G401 (cell line): ENCODE data around the gene PRDM2. TPM values are rescaled to one million over a fixed set of nuclear protein-coding genes. Genes with fewer than 3 reads are reported as not detected.

Source experiments
- DNase-seq: peaks from one replicate; pipeline ENCODE4 v3.0.0-alpha.2; 2015; ENCODE audit warnings: low spot score
- in situ Hi-C: cut with HindIII; loops from 2 replicates; pipeline ENCODE4 v1.10.0; 2016; ENCODE audit warnings: low sequenced_read_pairs, mixed read lengths
- total RNA-seq: library from RNA; depleted of rRNA; stranded (reverse); fragments of >200 nt; shearing (Covaris generic); gene quantifications from 2 replicates; pipeline ENCODE4 v1.2.3, GENCODE V29; 2014; rRNA removed

Gene PRDM2
- total RNA-seq, 1 experiment from 2014 or later: 7.9 TPM

DNA sequence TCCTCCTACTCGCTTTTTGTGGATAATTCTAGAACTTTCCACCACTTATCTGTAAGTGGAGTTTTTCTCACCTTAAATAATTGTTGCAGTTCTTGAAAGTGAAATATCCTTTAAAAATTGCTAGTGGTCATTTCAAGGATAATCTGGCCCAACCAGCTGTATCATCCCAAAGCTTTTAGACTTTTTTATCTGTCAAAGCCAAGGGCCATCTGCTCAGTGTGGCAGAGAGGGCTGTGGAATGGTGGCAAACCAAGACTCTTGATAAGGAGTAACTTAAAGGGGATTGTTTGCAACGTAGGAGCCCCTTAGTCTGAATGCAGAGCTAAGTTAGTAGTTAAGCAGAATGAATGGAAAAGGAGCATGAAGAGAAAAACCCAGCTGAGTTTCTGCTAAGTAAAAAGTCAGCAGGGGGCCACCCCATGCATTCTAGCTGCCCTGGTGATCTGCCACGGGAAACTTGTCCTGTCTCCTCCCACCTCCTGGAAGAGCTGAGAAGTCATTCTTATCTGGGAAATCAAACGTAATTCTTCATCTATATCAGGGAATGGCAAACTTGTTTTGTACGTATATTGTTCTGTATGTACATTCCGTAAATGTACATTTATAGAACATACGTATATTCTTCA, 169.3 kb downstream of the PRDM2 start:
- no peak for DNase-seq
- in situ Hi-C loops: no loop called here

DNA sequence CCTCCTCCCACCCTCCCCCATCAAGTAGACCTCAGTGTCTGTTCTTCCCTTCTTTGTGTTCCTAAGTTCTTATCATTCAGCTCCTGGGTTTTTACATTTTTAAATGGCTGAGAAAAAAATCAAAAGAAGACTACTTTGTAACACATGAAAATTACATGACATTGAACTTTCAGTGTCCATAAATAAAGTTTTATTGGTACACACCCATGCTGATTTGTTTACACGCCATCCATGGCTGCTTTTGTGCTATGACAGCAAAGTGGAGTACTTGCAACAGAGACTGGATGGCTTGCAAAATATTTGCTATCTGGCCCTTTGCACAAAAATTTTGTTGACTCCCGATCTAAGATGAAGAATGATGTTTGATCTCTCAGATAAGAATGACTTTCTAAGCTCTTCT, 171.4 kb downstream of the PRDM2 start:
- in situ Hi-C loops: no loop called here
- no peak for DNase-seq

DNA sequence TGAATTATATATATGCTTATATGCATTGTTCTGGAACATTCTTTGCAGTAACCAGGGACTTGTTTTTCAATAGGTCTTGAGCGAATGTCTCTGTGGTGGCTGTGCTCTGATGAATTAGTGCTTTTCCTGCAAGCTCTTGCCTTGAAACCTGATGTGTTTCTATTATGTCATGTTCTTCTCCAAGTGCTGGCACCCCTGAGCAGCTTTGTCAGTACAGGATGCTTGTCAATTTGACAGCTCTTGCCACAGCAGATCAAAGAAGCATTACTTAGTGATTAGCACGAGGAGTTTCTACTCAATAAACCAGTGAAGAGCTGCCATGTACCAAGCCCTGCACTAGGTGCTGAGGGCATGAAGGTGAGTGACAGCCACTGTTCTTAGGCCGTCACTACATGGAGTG, 171.9 kb downstream of the PRDM2 start:
- in situ Hi-C loops: no loop called here
- no peak for DNase-seq

DNA sequence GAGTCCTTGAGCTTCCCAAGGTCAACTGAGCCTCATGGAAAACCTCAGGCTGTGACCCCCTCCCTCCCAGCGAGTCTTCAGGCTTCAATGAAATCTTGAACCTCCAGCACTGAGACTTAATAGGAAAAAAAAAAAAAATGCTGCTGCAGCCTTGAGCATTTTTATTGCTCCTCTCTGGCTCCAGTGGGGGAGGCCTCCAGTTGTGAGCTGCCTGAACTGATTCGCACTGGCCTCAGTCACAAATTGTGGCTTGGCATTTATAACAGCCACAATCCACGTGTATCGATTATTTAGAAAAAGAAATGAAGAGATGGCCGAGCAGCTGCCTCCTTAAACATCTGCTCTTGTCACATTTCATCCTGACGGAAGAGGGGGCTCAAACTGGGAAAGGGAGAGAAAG, 173.0 kb downstream of the PRDM2 start:
- in situ Hi-C loops: no loop called here
- no peak for DNase-seq

Other genes starting within 250 kb of the PRDM2 start
- not detected in 2 replicates for gene LRRC38, start 186.2 kb upstream of the PRDM2 start, total RNA-seq
- gene PDPN, start 116.4 kb upstream of the PRDM2 start, total RNA-seq: not detected in 2 replicates